IPS DF 6.9 (cell line): ENCODE measurements around the gene VAX1.

Experiments used
- DNase-seq: peaks from one replicate; pipeline ENCODE4 v3.0.0-alpha.2; 2013; ENCODE audit warnings: low read depth, low spot score
- H3K27ac ChIP-seq: one replicate; pipeline ENCODE4 v1.5.1; 2013; ENCODE audit warnings: low read length, control low read depth
- H3K27me3 ChIP-seq: 2 replicates; pipeline ENCODE4 v1.6.1; 2013; ENCODE audit warnings: mild to moderate bottlenecking, low read length; ENCODE audit not compliant: control insufficient read depth, insufficient read depth
- H3K36me3 ChIP-seq: 2 replicates; pipeline ENCODE4 v1.6.1; 2013; ENCODE audit warnings: low read length; ENCODE audit not compliant: control insufficient read depth, insufficient read depth
- H3K4me1 ChIP-seq: 2 replicates; pipeline ENCODE4 v1.6.1; 2013; ENCODE audit warnings: low read length; ENCODE audit not compliant: control insufficient read depth, insufficient read depth
- H3K4me3 ChIP-seq: 2 replicates; pipeline ENCODE4 v1.5.1; 2013; ENCODE audit warnings: mild to moderate bottlenecking, low read length
- H3K9me3 ChIP-seq: 2 replicates; pipeline ENCODE4 v1.6.1; 2013; ENCODE audit warnings: low read length, inconsistent platforms; ENCODE audit not compliant: control insufficient read depth, insufficient read depth
- WGBS: extraction: QIAGEN DNeasy Blood & Tissue Kit; methylation state at CpG from one replicate; pipeline ENCODE4 v1.1.7; 2013; ENCODE audit warnings: mixed read lengths, missing lambda C conversion rate; ENCODE audit not compliant: insufficient read length, insufficient coverage; 5-methylcytosine and 5-hydroxymethylcytosine counted together

VAX1 gene

DNA sequence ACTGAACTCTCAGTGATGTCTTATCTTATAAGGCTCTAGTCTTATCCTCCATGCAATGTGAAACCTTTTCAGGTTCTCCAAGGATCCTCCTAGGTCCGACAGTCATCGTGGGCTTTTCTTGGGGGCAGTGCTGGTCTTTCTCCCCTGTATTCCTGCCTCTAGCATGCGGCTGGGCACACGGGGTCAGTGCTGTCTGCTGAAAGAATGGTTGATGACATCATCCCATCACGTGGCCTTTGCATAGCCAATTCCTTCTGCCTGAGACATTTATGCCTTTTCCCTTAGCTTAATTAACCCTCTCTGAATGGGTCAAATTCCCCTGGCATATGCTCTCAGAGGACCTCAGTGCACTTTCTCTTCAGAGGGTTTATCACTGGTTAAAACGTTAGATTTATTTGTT, 32.2 kb upstream of the VAX1 start:
- no CpG with 5 or more reads among the region's 6 CpGs for WGBS
- no peaks in the 10 kb centered on the region for H3K9me3 ChIP-seq
- peaks cover 69% of the 10 kb centered on the region for H3K27me3 ChIP-seq
- no peaks in the 10 kb centered on the region for H3K36me3 ChIP-seq
- H3K27ac ChIP-seq = no peak overlapping the region
- H3K4me1 ChIP-seq = peaks cover 2% of the 10 kb centered on the region; the same call in 1 of the 2 replicates
- H3K4me3 ChIP-seq = no peak overlapping the region
- DNase-seq = no peak

DNA sequence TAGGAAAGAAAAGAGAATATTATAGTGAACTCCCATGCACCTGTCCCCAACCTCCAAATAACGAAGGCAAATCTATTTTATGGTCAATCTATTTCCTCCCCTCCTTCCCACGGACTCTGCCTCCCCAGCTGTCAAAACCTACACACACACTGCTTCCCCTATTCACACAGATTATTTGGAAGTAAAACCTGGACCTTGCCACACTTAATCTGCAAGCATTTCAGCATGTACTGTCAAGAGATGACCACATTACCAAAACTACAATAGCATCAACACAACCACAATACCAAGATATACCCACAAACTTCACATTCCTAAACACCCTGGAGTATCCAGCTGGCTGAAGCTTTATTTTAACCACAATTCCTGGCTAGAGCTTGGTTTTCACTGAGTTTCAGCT, 31.4 kb upstream of the VAX1 start:
- no peak overlapping the region for H3K27ac ChIP-seq
- H3K27me3 ChIP-seq = peaks cover 73% of the 10 kb centered on the region
- no peaks in the 10 kb centered on the region for H3K9me3 ChIP-seq
- H3K36me3 ChIP-seq = no peaks in the 10 kb centered on the region
- H3K4me3 ChIP-seq = no peak overlapping the region
- H3K4me1 ChIP-seq = peaks cover 2% of the 10 kb centered on the region; the same call in 1 of the 2 replicates
- no CpG with 5 or more reads among the region's 2 CpGs for WGBS
- no peak for DNase-seq

DNA sequence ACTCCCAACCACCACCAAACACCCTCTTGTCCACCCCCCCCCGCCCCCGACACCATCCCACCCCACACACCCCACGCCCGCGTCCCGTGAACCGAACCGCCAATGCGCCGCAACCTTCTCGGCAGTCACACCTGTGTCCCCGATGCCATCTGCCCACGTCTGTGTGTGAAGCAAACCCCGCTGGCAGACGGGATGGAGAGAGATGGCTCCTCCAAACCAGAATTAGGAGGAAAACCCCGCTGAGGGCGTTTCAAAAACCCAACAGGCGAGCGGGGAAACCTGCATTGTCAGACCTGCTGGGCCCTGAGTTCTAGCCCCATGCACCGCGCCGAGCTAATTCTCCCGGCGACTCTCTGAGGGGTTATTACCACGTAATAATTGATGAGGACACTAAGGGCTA, 30.7 kb upstream of the VAX1 start:
- Histone ChIP-seq H3K9me3 (no peaks in the 10 kb centered on the region), H3K36me3 (no peaks in the 10 kb centered on the region), H3K27ac (no peak overlapping the region), H3K27me3 (peaks cover 81% of the 10 kb centered on the region), H3K4me3 (no peak overlapping the region; the same call in 1 of the 2 replicates), H3K4me1 (peaks cover 2% of the 10 kb centered on the region; the same call in 1 of the 2 replicates)
- DNase-seq = no peak
- no CpG with 5 or more reads among the region's 25 CpGs for WGBS

DNA sequence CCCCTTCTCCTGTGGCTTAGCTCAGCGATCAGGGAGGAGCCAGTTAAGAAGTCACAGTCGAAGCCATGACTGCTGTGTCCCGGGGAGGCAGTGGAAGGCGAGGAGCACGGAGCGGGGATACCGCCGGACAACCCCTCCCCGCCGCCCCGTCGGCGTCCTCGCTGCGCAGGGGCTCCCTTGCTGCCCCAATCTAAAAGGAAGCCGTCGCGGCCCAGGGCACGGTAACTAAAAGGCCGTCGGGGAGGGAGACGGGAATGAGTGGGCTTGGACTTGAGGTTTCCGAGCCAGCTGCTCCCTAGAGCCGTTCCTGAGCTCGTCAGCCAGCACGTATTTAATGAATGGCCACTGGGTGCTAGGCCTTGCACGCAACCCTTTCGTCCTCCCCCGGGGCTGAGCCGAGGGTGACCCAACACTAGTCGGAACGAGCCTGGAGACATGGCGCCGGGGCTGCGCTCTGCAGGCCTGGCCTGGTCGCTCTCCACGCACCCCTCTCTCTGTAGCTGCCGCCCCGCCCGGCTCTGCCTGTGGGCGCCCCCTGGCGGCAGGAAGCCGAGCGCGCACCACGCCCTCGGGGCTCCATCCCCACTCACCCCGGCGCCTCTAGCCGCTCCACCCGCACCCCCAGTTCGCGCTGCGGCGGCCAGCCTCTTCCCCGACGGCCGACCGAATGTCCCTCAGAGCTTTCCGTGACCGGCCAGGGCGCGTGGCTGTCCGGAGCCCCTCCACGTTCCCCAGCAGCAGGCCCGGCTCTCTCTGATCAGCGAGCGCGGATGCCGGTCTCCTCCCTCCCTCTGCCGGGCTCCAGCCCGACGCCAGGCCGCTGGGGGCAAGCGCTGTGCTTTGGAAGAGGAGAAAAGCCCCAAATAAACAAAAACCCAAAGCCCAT, 30.0 kb upstream of the VAX1 start:
- no peaks in the 10 kb centered on the region for H3K9me3 ChIP-seq
- H3K4me3 ChIP-seq = peak overlapping the region; percentile 50; the same call in 1 of the 2 replicates
- peaks cover 3% of the 10 kb centered on the region for H3K4me1 ChIP-seq
- no CpG with 5 or more reads among the region's 75 CpGs for WGBS
- no peak for DNase-seq
- no peaks in the 10 kb centered on the region for H3K36me3 ChIP-seq
- peaks cover 83% of the 10 kb centered on the region for H3K27me3 ChIP-seq
- no peak overlapping the region for H3K27ac ChIP-seq

DNA sequence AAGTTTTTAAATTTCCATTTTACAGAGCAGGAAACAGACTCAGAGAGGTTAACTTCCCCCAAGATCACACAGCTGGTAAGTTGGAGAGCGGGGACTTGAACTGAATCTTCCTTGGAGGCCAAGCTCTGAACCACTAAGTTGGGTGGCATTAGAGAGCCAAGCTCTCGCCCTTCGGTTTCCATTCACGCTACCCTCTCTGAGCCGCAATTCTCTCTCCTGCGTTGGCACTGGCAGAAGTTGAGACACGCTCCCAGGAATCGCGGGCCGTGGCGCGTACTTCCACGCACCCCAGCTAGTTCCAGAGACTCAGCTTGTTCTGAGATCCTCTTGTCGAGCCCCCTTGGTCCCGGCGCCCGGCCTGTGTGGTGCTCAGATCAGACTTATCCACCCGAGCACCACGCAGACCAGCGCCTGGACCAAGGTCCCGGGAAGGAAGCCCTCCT, 29.3 kb upstream of the VAX1 start:
- no peak for DNase-seq
- Histone ChIP-seq H3K9me3 (no peaks in the 10 kb centered on the region), H3K4me3 (peak overlapping the region; percentile 50; the same call in 1 of the 2 replicates), H3K27ac (no peak overlapping the region), H3K27me3 (peaks cover 83% of the 10 kb centered on the region), H3K36me3 (no peaks in the 10 kb centered on the region), H3K4me1 (peaks cover 3% of the 10 kb centered on the region)
- no CpG with 5 or more reads among the region's 21 CpGs for WGBS

DNA sequence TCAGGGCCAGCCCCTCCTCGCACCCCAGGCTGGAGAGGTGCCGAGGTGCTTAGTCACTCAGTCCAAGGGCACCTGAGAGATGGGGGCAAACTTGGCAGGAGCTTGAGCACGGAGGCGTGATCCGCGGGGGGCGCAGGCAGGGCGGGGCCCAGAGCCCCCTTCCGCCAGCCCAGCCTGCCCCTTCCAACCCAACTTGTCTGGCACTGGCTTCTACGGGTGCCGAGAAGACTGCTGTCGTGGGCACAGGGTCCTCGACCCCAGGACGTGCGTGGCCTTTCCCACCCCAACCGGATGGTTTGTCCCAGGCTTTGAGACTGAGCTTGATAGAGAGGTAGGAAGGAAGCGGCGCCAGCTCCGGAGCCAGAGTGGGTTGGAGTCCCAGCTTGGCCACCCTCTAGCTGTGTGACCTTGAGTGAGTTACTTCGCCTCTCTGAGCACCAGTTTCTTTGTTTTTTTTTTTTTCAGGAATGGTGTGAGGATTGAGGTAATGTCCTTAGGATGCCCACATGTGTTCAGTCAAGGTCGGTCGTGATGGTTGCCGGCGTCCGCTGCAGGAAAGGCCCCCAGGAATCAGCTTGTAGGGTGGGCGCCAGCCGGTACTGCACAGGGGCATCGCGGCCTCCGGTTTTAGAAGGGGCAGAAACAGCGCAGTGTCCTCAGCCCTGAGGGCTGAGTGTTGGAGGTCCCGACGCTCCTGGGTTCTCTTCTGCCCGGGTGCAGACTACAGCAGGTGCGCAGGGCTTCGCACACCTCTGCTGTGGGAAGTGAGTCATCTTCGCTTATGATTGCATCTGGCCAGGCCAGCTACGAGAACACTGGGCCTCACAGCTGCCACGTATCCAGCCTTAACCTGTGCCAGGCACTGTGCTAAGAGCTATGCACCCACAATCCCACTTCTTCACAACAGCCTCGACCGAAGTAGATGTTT, 28.6 kb upstream of the VAX1 start:
- no CpG with 5 or more reads among the region's 41 CpGs for WGBS
- Histone ChIP-seq H3K27ac (no peak overlapping the region), H3K36me3 (no peaks in the 10 kb centered on the region), H3K4me3 (no peak overlapping the region), H3K4me1 (peaks cover 3% of the 10 kb centered on the region), H3K27me3 (peaks cover 82% of the 10 kb centered on the region), H3K9me3 (no peaks in the 10 kb centered on the region)
- no peak for DNase-seq

DNA sequence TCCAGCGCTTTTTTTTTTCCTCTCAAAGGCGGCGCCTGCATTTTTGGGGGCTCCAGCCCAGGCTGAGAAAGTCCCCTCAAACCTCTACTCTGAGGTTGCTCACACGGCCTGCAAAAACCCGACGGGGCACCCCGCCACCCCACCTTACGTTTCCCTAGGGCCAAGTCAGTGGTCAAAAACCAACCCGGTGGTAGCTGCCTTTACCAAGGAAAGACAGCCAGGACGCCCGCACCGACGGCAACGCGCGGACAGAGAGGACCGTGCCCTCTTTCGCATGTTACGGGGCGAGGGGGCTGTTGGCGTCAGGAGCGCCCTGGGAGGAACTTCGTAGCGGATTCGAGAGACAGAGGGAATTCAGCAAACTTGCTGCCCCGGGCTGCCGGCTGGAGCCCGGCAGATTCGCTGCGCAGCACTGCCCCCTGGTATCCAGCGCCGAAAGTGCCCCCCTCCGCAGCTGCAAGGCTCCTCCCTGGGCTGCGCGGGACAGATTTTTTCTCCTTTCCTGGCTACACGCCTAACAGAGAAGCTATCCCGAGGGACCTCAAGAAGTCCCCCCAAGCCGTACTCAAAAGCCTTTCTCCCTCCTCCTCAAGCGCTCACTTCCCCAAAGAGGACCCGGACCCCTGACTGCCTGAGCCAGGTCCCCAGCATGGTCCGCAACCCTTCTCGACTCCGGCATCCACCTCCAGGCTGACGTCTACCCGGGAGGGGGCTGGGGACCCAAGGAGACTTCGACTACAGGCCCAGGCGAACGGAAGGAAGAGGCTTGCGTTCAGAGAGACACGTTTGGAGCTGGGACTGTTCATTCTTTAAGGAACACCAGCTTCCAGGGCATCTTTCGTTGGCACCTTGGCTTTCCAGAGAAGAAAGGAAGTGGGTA, 27.7 kb upstream of the VAX1 start:
- Histone ChIP-seq H3K27ac (no peak overlapping the region), H3K4me3 (no peak overlapping the region), H3K36me3 (no peaks in the 10 kb centered on the region), H3K9me3 (no peaks in the 10 kb centered on the region), H3K27me3 (peaks cover 85% of the 10 kb centered on the region), H3K4me1 (peaks cover 3% of the 10 kb centered on the region)
- no peak for DNase-seq
- no CpG with 5 or more reads among the region's 51 CpGs for WGBS

DNA sequence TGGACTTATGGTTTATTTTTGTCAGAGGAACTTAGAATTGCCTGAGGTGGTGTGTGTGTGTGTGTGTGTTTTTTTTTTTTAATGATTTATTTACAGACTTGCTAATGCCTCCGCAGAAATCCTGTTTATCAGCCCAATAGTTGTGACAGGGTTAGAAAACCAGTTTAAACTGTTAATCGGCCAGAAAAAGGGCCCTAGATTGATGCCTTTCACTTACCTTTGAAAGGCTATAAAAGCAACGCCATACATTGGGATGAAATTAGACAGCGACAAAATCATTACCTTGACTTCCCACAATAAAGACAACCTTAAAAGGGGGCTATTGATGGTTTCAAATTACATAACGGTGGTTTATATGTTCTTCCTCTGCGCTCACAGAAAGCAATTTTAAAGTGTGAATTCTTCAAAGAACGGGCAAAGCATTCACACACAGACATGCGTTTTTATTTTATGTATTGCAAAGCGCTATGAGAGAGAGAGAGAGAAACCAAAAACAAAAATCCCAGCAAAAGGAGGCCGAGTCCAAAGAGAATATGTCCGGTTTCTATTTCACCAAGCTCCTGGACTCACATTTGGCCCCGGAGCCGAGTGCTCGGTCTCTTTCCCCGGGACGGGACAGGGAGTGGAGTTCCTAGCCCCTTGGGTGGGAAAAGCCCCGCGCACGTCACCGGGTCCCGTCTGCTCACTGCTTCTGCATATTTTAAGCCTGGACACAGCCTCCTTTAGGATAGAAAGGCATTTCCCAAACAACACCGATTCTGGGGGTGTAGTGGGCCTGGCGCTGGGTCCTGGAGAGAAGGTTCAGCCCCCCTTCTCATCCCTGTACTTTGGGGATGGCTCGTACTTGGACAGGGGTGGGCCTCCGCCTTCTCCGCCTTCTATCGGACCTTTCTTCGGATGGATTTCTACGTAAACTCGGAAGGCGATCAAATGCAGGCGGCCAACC, 26.8 kb upstream of the VAX1 start:
- H3K4me3 ChIP-seq = no peak overlapping the region
- no peaks in the 10 kb centered on the region for H3K9me3 ChIP-seq
- peaks cover 83% of the 10 kb centered on the region for H3K27me3 ChIP-seq
- H3K36me3 ChIP-seq = no peaks in the 10 kb centered on the region
- H3K4me1 ChIP-seq = peaks cover 3% of the 10 kb centered on the region
- WGBS = no CpG with 5 or more reads among the region's 32 CpGs
- H3K27ac ChIP-seq = no peak overlapping the region
- no peak for DNase-seq

DNA sequence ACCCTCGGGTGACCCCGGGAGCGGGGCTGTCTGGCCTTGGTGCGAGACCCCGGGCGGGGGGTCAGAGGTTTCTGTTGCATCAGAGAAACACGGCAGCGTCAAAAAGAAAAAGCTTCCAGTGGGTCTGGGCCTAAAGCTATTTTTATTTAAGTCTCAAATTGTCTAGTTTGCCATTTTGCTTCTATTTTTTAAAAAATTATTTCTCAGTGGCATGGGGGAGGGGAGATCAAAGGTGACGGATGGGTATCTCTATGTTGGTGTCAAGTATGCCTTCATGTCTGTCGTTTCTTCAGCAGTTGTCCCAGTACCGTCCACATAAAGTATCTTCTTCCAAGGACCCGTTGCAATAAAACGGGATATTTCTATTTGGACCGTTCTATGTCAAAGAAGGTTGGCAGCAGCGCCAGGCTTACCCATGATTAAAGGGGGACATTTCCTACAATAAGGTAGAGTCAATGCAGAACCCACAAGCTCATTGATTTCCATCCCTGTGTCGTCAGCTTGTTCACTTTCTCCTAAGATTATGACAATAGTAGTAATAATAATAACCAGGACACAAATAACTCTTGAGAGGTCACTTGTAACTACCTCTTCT, 26.0 kb upstream of the VAX1 start:
- no peaks in the 10 kb centered on the region for H3K36me3 ChIP-seq
- H3K9me3 ChIP-seq = no peaks in the 10 kb centered on the region
- peaks cover 3% of the 10 kb centered on the region for H3K4me1 ChIP-seq
- no CpG with 5 or more reads among the region's 16 CpGs for WGBS
- no peak overlapping the region for H3K4me3 ChIP-seq
- H3K27me3 ChIP-seq = peaks cover 78% of the 10 kb centered on the region
- no peak for DNase-seq
- H3K27ac ChIP-seq = no peak overlapping the region
